Activated CD8-positive, alpha-beta memory T cell treated with anti-CD3 and anti-CD28 coated beads for 24 hours (primary cell): ENCODE measurements around the gene RAD51AP2.
"Not testable (repeated sequence)": the region's sequence is repeated elsewhere in the genome, so short reads cannot be mapped to it uniquely, and the experiment has no call there.

ENCODE experiments used
- DNase-seq: peaks from one replicate; pipeline ENCODE4 v3.0.0-alpha.2; 2020

Gene RAD51AP2

DNA sequence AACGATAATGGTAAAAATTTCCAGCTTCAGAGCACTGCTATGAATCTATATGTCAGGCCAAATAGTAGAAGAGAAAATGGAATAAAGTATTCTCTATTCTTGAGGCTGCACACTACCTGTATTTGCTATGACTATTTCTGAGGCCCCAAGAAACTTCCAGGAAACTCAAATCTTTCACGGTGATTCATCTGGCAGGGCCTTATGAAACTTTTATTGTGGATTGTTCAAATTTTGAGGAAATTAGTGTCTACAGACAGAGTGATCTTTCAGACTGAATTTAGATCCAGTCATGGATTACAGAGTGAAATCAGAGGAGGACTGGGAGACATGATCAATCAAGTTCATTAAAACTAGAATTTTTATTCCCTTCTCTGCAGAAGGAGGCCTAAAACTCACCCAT is 18.2 kb upstream of the RAD51AP2 start:
- DNase-seq = no peak

DNA sequence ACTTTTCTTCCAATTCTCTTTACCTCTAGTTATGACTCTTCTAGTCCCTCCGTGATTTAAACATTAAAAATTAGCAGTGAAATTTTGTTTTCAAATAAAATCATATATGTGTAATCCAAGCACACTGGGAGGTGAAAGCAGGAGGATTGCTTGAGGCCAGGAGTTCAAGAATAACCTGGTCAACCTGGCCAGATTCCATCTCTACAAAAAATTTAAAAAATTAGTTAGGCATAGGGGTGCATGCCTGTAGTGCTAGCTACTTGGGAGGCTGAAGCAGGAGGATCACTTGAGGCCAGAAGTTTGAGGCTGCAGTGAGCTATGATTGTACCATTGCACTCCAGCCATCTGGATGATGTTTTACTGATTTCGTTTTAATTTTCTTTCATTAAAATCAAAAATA is 15.3 kb upstream of the RAD51AP2 start:
- no peak for DNase-seq

DNA sequence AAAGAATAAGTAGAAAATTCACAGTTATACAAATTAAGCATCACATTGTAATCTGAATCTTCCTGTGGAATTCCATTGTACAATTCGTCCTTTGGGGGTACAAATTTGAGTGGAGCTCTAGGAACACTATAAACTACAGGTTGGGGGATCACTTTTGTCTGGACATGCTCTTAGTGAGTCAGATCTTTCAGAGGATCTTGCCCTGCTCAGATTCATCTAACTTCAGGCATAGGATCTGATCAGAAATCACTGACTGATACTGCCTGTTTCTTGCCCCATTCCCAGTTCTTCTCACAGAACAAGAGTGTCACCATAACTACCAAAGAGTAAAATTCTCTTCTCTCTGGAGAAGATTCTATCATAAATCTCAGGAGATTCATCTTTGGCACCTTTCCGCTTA is 11.5 kb upstream of the RAD51AP2 start:
- no peak for DNase-seq

DNA sequence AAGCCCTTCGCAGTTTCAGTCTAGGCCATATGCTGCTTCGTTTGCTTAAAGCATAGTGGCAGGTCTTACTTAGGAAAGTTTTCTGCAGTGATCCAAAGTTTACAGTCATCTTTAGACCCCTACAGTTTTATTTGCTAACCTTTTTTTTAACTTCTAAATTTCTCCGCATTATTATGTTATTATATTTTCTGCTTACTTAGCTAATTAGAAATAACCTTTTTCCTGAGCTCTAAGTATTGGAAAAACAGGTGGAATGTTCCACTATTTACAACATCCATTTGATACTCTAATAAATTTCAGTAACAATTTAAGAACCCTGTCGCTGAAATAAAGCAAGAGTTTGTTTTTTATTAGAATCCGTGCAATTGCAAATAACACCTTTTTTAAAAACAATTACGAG is 4.1 kb upstream of the RAD51AP2 start:
- no peak for DNase-seq

DNA sequence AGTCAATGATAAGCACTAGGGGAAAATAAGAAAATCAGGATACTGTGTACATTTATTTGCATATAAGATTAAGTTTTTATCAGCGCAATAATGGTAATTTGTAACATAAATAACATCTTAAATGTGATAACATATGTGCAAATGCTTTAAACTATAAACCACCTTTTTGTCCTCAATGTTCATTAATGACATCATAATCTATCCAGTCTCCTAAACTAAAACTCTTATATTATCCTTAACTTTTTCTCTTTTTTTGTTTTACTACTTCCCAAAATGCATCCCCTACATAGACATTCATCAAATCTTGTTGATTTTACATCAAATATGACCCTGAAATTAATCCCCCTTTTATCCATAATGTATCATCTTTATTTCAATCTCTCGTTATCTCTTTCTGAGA is 3.4 kb upstream of the RAD51AP2 start:
- no peak for DNase-seq

DNA sequence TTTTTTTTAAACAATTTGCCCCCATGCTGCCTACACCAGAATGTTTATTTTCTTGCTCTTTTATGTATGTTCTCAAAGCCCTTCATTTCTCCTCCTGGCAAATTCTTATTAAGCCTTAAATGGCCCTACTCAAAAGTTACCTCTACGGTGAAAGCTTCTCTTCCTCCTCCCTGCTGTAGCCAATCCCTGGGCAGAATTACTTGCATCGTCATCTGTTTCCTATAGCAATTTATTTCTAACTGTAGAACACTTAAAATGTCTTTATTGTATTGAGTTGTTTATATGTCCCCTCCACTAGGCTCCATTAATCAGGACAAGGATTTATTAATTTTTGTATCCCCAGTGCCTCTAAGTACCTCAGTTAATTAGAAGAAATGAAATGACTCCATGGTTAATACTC is 2.5 kb upstream of the RAD51AP2 start:
- DNase-seq = no peak

DNA sequence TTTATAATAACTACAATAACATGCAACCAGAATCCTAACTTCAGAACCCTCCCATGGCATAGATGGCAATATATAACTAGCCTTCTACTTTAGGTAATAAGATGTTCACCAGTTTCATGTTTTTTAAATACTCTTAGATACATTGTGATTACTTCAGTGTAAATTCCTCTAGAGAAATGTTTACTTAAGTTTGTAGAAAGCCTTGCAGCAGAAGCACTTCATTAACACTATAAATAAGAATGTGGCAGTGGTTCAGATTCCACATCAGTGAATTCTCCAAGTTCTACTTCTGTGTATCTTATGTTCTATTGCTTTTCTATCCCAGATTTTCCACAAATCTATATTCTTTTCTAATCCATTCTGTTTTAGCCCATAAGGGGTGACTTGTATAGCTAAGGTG is 1.2 kb upstream of the RAD51AP2 start:
- DNase-seq = no peak

DNA sequence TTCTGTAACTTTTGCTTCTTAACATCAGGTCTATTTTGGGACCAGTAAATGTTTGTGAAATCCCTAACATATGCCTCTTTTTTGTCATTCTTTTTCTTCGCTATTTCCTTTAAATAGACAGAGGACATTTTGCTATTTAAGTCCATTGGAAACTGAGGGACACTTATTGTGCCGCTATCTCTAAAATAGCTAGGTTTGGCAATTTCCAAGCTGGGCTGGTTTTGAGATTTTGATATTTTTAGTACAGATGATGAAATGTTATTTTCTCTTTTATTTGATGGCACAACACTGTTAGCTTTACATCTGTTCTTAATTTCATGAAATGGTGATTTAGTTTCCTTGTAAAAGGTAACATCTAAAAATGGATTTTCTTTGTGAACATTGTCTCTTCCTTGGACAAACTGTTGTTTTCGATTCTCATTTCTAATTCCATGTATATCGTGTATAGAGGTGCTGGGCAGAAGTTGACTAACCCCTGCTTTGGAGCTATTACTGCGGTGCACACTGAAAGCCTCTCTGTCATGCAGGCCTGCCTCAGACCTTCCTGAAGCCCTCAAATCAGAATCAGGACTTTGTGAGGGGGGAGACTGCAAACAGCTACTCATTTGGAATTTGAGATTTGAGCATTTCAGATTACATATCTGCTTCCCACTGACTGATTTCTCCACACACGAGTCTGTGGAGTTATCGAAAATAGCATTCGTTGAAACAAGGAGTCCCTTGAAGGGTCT is 594 bp downstream of the RAD51AP2 start:
- DNase-seq = no peak

DNA sequence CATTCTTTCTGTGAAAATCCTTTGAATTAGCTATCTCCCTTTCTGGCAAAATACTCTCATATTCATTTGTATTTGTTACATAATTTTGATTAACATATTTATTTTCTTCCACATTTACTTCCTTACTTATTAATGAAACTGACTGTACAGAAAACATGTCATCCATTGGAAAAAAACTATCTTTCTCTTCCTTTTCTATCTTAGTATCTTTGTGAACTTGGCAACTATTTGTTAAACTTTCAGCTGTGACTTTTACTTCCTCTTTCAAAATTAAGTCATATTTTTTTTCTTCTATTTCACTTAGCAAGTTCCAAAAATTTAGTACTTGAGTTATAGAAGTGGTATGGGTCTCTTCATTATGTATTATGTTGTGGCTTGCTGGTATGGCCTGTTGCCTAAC is 2.6 kb downstream of the RAD51AP2 start:
- no peak for DNase-seq

DNA sequence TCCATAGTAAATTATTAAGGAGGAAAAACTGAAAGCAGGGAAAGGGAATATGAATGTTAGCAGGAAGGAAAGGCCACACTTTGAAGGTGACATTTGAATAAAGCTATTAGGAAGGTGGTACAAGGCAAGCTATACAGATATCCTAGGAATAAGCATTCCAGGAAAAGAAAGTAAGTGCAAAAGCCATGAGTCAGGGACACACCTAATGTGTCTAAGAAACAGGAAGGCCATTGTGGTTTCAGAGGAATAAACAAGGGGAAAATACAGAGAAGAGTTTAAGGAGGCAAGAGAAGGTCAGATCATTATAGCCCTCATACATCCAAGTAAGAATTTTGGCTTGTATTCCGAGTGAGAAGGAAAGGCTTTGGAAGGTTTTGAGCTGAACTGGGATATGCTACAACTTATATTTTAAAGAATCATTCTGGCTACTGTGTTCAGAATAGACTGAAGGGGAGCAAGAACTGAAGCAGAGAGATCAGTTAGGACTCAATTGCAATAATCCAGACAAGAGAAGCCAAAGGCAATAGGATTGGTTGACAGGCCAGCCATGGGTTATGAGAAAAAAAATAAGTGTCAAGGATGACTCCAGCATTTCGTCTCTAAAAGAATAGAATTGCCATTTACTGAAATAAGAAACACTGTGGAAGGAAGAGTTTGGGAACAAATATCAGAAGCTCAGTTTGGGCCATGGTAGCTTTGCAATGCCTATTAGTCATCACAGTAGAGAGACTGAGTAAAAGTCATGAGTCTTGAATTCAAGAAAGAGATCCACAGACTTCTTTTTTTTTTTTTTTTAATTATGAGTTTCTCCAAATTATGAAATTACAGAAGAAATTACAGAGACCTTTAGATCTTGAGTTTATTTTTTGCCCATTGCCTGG is 11.3 kb downstream of the RAD51AP2 start:
- no peak for DNase-seq

DNA sequence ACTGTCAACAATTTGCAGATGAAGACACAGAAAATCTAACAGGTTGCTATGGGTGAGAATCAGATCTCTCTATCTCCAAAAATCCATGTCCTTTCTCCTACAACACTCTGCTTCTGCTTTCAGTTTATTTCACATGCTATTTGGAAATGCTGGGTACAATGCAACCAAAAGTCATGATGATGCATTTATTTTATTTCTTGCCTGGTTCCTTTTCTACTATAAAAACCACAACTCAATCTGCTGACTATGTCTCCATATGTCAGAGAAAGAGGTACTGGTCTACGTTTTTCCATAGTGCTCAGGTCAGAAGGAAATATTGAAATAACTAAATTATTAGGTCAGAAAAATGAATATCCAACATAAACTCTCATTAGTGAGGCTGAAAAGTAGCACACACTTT is 20.5 kb downstream of the RAD51AP2 start:
- no peak for DNase-seq

DNA sequence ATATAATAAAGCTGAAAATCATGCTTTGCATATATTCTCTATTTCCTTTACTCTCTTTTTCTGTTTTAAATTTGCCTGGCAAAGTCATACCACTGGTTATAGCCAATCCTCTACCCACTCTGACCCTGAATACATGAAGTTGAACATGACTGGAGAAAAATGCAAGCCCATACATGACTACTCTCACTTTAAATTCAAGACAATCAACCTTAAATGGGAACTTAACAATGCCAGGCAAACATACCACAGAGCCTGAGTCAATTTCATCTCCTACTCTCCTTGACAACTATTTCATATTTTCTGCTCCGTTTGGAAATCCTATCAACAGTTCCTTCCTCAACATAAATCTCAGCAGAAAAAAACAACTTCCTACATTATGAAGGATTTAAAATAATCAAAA is 22.6 kb downstream of the RAD51AP2 start:
- no peak for DNase-seq

DNA sequence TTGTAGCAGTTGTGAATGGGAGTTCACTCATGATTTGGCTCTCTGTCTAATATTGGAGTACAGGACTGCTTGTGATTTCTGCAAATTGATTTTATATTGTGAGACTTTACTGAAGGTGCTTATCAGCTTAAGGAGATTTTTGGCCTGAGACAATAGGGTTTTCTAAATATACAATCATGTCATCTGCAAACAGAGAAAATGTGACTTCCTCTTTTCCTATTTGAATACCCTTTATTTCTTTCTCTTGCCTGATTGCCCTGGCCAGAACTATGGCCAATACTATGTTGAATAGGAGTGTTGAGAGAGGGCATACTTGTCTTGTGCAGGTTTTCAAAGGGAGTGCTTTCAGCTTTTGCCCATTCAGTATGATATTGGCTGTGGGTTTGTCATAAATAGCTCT is 28.1 kb downstream of the RAD51AP2 start:
- DNase-seq = not testable (repeated sequence)

DNA sequence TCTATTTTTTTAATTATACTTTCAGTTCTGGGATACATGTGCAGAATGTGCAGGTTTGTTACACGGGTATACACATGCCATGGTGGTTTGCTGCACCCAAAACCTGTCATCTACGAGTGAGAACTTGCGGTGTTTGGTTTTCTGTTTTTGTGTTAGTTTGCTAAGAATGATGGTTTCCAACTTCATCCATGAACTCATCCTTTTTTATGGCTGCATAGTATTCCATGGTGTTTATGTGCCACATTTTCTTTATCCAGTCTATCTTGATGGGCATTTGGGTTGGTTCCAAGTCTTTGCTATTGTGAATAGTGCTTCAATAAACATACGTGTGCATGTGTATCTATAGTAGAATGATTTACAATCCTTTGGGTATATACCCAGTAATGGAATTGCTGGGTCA is 29.6 kb downstream of the RAD51AP2 start:
- DNase-seq = not testable (repeated sequence)

DNA sequence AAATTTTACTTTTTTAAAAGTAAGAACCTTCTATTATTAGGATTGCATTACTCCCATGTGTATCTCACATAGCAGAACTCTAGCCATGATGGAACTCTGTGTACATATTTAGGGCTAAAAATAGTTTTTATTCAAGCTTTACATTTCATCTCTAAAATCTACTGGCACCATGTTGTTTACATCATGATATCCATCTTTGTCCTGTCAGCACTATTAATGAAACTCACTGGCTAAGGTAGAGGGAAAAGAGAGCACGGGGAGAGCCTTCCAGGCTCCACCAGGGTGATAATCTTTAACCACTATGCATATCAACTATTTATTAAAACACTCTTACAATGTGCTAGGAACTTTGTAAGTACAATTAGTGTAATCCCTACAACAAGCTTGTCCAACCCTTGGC is 34.7 kb downstream of the RAD51AP2 start:
- DNase-seq = no peak

DNA sequence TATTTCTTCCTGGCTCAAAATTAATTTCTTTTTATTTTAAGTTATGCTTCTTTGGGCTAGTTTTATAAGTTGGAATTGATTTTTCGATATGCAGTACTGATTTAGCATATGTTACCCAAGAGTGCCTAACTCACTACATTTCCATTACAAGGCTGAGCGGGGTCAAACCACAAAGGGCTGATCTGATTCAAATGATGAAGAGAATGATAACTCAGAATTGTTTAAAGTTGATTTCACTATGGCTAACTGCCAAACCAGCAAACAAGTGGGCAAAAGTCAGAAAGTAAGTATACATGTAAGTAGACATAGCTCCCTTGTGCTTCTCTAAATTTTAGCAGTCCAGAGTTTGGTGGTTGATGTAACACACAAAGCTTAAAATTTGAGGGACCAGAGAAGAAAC is 35.6 kb downstream of the RAD51AP2 start:
- no peak for DNase-seq

DNA sequence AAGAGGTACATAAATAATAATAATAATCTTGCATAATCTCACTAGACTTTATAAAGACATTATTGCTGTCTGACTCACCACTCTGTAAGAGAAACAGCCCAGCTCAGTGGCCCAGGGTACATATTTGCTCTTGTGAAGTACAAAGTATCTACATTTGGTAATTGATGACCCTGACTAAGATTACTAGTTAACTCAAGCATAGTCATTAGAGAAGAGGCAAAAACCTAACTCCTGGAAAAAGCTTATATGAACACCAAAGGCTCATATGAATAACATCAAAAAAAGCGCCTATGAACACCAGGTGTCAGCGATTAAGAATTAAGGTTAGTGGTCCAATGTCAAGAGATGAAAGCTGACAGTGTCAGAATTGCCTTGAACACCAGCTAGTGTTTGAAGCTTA is 38.4 kb downstream of the RAD51AP2 start:
- DNase-seq = no peak

DNA sequence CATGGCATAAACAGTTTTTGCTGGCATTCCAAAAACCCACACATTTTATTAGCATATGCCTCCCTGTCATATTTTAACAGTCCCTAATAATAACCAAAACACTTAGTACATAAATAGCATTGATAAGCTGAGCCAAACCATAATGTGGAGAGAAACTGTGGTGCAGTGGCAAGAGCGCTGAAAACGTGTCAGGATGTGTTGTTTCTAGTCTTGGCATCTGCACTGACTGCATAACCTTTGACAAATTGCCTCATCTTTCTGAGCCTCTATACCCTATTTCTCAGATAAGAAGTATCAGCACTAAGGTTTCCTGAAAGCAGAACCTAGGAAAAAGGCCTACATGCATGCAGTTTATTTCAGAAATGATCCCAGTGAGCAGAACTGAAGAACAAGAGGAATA is 41.4 kb downstream of the RAD51AP2 start:
- no peak for DNase-seq

DNA sequence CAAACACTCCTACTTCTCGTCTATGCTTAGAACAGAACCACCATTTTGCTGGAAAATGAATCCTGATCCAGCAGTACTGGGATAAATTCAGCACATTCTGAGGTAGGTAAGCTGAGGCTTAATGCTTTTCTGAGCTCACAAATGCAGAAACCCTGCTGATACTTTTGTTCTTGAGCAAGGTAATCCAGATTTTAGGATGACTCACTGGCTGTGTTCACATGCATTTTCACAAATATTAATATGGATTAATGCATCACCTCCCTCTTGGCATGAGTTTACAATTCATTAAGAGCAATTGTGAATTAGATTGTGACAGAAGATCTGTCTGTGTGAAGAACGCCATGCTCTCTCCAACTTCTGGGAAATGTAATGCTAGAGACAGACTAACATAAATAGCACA is 42.2 kb downstream of the RAD51AP2 start:
- no peak for DNase-seq

DNA sequence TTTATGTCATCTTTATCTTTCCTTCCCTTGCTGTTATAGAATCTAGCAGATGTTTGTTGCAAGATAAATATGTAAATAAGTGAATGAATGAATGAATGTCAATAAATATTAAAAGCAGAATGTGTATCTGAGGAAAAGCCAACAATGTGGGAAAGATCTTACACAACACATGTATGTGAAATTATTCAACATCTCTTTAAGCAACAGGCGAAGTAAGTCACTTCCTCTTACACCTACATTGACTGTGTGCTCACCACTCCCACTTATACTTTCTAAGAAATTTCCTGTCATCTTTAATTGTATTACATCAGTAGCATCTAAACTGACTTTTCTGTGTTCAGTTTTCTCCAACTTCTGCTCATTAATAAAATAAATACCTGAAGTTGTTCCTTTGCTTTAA is 43.0 kb downstream of the RAD51AP2 start:
- no peak for DNase-seq

DNA sequence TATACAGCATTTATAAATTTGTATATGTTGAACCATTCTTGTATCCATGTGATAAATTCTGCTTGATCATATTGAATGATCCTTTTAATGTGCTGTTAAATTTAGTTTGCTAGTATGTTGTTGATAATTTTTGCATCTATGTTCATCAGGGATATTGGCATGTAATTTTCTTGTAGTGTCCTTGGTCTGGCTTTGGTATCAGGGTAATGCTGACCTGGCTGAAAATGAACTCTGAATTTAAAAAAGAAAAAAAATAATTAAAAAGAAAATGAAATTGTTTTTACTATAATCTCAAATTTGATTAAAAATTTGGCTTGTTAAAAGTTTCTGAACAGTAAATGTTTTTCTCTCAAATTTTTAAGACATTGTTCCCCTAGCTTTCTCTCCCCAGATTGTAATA is 46.3 kb downstream of the RAD51AP2 start:
- DNase-seq = no peak

DNA sequence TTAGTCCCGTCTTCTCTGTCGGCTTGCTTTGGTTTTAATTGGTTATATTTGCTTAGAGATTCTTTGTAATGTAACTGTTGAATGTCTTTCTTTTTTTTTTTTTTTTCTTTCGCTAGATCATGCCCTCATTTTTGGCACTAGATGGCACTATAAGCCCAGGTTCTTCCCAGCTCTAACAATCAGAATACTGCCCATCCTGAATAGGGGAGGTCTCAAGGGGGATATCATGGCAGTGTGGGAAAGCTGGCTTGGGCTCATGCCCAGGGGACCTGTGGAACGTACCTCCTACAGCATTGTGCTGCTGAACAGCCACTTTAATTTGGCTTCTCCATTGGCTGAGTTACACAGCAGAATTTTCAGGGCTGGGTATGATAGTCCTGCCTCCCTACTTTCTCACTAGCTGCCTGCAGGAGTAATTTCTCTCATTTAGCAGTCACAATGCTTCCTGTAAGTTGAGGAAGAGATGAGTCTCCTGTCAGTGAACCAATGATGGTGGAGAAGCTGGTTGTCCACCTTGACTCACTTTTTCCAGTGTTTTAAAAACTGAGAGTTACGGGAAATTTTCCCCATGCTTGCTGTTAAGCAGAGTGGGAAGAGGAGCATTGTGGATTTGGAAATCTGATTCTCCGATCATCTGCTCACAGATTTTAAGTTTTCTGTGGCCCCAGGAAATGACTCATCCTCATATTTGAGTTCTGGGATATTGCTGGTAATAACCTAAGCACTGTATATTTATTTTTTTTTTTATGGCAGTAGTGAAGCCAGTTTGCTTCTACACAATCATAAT is 47.2 kb downstream of the RAD51AP2 start:
- DNase-seq = no peak

DNA sequence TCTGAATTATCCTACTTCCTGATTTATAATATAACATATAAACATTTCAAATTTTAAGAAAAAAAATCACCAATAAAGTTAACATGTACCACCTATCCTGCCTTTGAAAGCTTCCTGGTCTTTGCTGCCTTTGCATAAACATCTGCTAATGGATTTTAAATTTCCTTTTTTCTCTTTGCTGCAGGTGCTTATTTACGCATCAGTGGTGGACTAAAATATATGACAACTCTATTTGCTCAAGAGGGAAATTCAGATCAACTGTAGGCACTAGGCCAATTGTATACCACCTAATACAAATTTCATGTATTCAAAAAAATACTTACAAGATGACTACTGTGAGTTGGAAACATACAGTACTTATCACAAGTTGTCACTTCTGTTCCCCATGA is 57.2 kb downstream of the RAD51AP2 start:
- no peak for DNase-seq
